ENCODE results near the gene CMIP. TPM values are rescaled to one million over a fixed set of nuclear protein-coding genes. Genes with fewer than 3 reads are reported as not detected.
"Not testable (repeated sequence)": the region's sequence is repeated elsewhere in the genome, so short reads cannot be mapped to it uniquely, and the experiment has no call there.

Gene CMIP
- total RNA-seq, 1 donor from 2014 or later, result 72.7 TPM

DNA sequence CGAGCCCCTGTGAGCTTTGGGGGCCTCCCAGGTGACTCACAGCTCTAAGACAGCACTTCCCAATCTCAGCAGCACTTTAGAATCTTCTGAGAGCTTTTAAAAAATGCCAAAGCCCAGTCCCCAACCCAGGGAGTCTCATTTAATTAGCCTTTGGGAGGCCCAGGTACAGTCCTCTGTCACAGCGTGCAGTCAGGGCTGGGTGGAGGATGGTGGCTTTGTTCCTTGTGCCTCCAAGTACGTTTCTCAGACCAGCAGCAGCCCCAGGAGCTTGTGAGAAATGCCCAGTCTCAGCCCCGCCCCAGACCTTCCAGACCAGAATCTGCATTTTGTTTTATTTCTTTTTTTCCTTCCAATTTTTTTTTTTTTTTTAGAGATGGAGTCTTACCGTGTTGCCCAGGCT is 27.4 kb upstream of the CMIP start:
- no peak for ATAC-seq
- no peak for DNase-seq (ENCODE audit: low spot score)
- intact Hi-C loops (cut with DNase I), result no loop called here

DNA sequence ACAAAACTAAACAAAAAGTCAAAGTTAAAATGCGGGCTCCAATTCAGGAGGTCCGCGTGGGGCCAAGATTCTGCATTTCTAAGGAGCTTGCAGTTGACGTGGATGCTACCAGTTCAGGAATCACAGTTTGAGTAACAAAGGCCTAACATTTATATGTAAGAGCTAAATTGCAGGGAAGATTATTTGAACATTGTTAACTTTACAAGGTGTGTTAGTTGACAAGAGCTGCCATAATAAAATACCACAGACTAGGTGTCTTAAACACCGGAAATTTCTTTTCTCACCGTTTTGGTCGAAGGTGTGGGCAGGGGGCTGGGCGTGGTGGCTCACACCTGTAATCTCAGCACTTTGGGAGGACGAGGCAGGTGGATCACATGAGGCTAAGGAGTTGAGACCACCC is 24.8 kb upstream of the CMIP start:
- intact Hi-C loops (cut with DNase I), result no loop called here

DNA sequence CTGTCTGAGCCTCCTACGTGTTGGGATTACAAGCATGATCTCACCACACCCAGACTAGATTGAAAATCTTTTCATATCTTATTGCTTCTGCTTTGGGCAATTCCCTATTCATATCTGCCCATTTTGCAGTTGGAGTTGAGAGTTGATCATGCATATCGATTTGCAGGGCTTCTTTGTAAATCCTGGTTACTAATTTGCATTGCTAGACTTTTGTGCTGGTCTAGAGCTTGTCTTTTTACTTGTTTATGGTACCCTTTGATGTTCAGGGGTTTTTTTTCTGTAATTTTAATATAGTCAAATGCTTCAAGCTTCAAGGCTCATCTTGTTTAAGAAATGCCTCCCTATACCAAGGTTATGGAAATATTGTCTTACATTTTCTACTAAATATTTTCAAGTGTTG is 23.5 kb upstream of the CMIP start:
- intact Hi-C loops (cut with DNase I), result no loop called here
- ATAC-seq, result no peak
- DNase-seq (ENCODE audit: low spot score), result no peak

More for the DNA sequence above, 24.8 kb upstream of the CMIP start:
- no peak for DNase-seq (ENCODE audit: low spot score)
- ATAC-seq, result no peak

DNA sequence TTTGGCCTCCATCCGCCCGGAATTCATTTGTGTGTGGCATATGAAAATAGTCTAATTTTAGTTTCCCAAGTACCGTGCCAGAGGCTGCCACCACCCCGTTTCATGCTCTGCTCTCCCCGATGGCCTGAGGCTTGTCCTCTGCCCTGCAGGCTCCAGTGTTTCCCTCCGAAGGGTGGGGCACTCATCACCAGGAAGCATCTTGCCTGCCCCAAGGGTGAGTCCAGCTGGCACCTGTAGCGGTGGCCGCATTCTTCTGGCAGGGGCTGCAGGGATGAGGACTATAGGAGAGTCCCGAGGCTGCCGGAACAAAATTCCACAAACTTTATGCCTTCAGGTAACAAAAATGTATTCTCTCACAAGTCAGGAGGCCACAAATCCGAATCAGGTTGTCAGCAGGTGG is 23.1 kb upstream of the CMIP start:
- intact Hi-C loops (cut with DNase I), result no loop called here
- ATAC-seq (no peak), DNase-seq (ENCODE audit: low spot score) (no peak)

DNA sequence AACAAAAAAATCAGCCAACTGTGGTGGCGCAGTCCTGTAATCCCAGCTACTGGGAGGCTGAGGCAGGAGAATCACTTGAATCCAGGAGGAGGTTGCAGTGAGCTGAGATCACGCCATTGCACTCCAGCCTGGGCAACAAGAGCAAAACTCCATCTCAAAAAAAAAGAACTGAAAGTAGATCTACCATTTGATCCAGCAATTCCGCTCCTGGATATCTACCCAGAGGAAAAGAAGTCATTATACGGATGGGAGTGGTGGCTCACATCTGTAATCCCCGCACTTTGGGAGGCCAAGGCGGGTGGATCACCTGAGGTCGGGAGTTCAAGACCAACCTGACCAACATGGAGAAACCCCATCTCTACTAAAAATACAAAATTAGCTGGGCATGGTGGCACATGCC is 22.5 kb upstream of the CMIP start:
- DNase-seq (ENCODE audit: low spot score); ATAC-seq; intact Hi-C loops (cut with DNase I): not testable (repeated sequence)

DNA sequence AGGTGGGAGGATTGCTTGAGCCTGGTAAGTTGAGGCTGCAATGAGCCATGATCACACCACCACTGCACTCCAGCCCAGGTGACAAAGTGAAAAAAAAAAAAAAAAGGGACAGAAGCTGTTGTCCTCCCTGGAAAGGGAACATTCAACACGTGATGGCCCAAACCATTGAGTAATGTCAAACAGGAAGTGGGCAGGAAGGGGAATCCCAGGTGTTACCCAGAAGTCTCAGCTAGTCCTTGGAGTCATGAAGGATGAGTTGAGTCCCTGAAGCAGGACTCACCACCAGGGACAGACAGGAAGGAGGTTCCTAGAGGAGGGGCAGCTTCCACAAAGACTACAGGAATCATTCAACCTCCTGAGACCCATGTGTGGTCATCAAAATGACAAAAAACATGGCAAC is 19.8 kb upstream of the CMIP start:
- intact Hi-C loops (cut with DNase I), result no loop called here
- DNase-seq (ENCODE audit: low spot score) (no peak), ATAC-seq (no peak)

DNA sequence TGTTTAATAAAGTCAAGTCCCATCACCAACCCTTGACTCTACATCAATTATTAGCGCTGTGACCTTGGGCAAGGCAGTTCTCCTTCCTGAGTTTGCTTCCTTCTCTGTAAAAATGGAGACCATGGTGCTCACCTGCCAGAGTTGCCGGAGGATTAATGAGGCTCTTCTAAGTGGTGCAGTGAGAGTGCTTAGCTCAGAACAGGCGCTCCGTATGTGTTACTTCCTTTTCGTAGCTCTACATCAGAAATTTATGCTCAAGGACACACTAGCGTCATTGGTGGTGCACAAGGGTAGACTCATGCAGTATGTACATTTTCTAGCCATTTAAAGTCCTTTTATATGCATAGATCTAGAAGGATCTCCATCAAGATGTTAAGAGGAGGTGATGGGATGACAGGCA is 17.4 kb upstream of the CMIP start:
- ATAC-seq (no peak), DNase-seq (ENCODE audit: low spot score) (no peak)
- intact Hi-C loops (cut with DNase I), result no loop called here

DNA sequence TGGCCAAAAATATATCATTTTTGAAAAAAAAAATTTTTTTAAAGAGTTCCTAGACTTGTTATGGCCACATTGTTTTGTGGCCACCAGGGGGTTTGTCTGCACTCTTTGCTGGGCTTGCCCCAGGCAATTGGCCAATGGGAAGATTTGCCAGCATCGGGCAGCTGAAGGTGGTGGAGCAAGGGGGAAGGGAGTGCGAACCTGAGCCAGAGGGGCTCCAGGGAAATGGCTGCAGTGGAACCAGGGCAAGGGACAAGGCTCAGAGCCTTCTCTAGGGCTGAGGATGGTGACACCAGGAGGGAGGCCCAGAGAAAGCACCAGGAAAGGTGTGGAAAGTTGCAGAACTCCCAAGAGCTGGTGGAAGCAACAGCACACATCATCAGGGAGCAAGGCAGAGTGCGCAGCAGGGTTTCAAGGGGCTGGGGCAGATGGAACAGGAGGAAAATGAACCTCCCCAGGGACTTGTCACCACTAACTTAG is 15.5 kb upstream of the CMIP start:
- DNase-seq (ENCODE audit: low spot score) (no peak), ATAC-seq (peak; percentile 20)
- intact Hi-C loops (cut with DNase I), result no loop called here

DNA sequence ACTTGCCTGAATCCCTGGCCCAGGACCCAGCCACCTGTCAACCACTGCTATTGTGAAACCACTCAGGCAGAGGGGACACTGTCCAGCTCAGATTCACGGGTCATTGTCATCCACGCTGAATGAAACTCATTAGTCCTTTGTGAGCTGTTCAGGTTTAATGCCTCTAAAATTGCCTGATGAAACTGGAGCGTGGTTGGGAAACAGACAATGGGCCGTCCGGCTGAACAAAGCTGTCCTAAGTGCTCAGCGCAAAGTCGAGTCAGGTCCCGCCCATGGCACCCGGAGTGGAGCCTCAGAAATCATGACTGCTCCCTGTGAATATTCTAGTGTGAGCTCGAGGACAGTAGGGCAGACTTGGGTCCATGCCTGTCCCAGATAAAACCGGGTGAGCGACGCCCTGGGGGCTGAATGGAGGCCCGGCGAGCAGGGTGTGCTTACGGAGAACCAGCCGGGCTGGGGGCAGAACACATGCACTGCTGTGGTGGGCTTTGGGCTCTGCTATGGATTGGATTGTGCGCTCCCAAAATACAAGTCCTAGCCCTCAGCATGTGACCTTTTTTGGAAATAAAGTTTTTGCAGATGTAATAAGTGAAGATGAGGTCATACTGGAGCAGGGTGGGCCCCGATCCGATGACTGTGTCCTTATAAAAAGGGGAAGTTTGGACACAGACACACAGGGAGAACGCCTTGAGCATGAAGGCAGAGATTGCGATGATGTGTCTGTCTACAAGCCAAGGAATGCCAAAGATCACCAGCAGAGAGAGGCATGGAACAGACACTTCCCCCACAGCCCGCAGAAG is 12.9 kb upstream of the CMIP start:
- DNase-seq (ENCODE audit: low spot score) (no peak), ATAC-seq (peak; percentile 80)
- intact Hi-C loops (cut with DNase I), result no loop called here

DNA sequence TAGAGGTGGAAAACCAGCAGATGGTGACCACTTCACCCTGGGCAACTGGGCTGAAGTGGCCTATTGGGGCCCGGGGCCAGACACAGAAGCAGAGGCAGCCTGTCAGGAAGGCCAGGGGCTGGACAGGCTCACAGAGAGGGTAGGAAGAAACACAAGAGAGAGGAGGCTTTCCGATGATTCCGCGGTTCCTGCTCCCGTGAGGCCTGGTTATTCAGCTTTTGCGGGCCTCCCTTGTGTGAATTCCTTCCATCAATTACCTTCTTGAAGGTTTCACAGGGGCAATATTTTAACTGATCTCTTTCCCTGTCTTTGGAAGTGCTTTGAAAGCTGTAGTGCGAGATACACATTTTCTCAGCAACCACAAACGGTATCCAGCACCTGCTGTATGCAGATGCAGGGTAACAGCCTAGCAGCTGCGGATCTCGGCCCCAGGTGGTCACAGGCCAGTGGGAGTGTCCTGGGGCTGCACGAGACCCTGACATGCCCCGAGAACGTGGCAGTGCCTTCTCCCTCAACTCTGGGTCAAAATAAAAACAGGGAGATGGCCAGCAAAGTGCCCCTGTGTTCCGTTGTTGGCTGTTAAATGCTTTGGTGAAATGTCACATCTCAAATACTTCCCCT is 11.6 kb upstream of the CMIP start:
- intact Hi-C loops (cut with DNase I), result no loop called here
- DNase-seq (ENCODE audit: low spot score) (no peak), ATAC-seq (no peak)

DNA sequence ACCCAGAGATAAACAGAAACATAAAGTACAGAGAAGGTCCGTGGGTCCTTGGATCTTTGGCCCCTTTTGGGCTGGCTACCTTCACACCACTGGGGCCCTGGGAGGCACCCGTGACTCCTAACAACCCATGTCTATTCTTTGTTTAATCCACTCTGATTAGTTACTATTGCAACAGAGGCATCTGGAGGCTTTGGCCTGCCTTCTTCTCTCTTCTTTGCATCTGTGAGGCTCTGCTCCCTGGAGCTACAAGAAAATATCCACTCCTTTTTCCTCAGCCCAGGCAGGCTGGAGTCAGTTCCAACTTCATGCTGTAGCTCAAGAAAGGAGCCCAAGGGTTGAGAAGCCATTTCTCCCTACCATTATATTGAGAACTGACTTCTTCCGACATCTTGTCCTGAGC is 9.5 kb upstream of the CMIP start:
- intact Hi-C loops (cut with DNase I), result no loop called here
- ATAC-seq, result no peak

DNA sequence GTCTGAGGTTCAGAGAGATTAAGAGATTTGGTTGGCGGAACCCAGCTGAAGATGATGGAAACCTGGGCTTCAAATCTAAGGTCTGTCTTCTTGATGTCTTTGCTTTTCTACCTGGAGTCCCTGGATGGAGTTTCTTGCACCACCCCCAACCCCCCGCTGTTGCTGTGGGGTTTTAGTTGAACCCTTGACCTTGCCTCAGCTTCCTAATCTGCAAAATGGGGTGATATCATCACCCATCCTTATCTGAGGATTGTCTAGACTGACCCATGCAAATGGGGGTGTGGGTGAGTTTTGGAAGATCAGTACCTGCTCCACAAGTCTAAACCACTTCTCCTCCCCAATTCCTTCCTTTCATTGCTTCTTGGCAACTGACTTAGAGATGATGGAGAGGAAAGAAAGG is 9.0 kb upstream of the CMIP start:
- intact Hi-C loops (cut with DNase I), result no loop called here
- DNase-seq (ENCODE audit: low spot score) (no peak), ATAC-seq (no peak)

More for the DNA sequence above, 9.5 kb upstream of the CMIP start:
- DNase-seq (ENCODE audit: low spot score), result no peak

DNA sequence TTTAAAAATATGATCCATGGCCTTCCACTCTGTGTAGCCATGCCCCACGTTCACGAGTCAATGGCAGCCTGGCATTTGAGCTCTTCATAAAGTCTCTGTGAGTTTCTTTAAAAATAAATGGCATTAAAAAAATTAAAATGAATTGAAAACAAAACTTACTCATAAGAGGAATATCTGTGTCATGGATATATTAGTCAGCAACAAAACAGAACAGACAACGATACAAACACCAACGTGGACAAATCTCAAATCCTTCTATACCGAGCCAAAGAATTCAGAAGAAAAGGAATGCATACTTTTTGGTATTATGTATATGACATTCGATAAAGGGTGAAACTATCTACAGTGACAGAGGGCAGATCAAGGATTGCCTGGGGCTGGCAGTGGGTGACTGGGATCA is 8.2 kb upstream of the CMIP start:
- DNase-seq (ENCODE audit: low spot score), result no peak
- intact Hi-C loops (cut with DNase I), result no loop called here
- no peak for ATAC-seq

DNA sequence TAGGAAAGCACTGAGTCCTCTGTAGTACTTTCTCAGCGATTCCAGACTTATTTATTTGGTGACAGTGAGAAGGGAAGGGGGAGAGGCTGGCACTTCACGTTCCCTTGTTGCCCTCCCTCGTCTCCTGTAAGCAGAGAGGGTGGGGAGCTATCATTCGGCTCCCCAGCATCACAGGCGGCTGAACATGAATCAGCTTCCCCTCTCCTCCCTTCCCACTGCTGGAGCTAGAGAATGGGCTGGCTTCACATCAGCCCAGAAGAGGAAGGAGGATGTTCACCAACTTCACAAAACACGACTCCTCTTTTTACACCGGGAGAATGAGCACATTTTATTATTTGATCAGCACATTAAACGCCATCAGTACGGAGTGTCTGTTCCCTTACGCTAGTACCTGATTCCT is 6.7 kb upstream of the CMIP start:
- no peak for ATAC-seq
- DNase-seq (ENCODE audit: low spot score), result no peak
- intact Hi-C loops (cut with DNase I), result no loop called here

DNA sequence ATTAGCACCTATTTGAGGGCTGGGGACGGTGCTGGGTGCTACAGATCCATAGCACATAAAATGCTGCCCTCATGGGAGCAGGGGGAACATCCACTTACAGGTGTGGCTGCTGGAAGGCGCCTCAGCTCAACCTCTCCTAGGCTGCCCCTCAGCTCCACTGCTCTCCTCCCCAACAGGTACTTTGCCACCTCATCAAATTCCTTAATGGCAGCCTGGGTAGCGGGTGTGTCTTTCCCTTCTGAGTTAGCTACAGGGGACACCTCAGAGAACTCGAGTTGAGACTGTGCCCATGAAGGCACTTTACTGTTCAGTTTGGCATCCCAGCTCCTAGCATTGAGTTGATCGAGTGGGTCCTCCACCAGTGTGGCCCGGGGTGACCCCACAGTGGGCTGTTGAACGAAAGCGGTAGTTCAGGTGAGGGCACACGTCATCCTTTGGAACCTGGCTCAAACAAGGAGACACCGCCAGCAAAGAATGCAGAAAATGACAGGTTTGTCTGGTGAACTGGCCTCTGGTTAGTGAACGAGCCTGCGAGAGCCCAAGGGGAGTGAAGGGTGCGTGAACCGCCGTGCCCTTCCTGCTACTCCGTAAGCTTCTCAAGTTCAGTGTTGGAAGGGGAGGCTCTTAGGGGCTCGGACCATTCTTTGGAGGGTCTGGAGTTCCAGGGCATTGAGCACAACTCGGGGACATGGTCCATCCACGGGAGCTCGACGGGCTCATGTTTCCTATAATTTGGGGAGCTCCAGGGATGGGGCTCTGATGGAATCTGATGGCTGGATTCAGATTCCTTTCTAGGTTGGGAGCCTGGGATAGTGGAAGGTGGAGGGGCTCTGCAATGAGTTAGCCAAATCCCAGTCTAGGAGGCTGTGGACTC is 3.5 kb upstream of the CMIP start:
- ATAC-seq, result no peak
- DNase-seq (ENCODE audit: low spot score), result no peak
- intact Hi-C loops (cut with DNase I), result no loop called here

DNA sequence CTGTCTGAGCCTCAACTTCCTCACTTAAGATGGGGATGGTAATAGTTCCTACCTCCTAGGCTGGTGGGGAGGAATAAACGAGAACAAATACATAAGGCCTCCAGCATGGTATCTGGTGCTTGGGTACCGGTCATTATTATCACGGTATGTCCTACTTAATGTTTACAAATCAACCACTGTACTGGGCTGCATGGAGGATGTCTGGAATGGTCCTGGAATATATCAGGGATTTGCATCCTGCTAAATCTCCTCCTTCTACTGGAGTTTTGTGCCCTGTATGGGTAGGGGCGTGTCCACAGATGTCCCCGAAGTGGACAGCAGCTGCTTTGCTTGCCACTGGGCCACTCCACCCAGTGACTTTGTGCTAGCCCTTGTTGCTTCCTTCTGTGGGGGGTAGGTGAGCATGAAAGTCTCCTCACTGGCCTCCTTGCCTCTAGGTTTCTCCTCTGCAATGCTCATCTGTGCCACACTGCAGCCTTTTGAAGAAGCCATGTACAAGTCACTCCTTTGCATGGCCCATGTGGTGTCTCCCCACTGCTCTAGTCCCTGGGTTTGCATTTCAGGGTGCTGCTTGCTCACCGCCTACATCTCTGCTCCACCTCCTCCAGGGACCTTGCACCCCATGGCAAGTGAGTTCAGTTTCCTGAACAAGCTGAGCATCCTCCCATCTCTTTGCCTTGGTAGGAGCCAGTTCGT is 2.2 kb upstream of the CMIP start:
- intact Hi-C loops (cut with DNase I), result no loop called here
- no peak for ATAC-seq
- DNase-seq (ENCODE audit: low spot score), result no peak

DNA sequence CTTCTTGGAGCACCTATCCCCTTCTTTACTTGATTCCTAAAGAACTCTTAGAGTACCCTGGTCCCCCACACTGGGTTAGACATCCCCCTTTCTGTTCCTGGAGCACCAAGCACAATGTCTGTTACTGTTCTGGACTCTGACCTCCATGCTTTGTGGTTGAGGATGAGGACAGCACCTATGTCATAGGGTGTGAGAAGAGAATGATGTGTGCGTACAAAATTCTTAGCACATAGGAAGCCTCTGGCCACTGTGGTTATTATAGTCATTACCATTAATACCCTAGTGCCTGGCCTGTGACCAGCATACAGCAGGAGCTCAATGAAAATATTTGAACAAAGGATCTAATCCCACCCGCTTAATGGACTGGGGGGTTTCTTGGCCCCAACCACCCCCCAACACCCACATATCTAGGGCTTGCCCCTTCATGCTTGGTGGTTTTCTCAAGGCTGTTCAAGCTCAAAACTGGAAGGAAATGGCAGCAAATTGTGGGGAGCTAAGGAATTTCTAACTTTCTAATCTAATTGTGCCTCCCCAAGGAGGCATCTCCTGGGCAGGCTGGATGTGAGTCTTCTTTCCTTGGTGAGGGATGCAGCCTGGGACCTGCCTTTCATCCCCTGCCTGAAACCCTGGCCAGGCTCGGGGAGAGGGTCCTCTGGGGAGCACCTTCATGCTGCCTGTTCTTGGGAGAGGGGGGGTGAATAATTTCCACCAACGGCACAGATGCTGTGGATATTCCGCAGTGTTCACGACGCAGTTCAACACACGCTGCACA is 1.5 kb upstream of the CMIP start:
- ATAC-seq, result no peak
- intact Hi-C loops (cut with DNase I), result no loop called here
- DNase-seq (ENCODE audit: low spot score), result no peak

DNA sequence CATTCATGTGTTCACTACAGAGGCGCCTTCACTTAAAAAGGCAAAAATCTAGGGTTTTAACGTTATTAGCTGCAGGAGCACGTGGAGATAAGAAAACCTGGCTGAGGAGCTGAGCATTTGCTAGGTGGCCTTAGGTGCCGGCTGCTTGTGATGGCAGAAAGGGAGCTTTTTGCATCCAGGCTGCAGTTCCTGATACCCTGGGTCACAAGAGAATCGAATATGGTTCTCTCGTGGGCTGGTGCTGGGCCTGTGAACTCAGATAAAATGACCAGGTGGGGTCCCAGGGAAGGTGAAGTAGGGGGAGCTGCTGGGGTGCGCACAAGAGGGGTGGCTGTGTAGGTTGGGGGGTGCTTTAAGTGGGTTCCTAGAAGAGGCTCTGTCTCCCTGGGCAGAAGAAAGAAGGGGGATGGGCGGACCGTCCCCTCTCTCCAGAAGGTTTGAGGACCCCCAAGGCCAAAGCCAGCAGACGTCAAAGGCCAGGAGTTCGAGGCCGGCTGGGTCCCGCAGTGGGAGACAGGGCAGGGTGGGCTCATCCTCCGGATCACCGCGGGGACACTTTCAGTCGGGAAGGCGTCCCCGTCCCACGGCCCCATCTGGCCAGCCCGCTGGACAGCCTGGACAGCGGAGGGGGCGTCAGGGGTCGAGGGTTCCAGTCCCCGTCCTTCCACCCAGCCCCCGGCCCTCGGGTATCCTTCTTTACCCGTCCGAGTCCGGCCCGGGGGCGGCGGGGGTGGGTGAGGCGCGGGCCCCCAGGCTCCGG is 740 bp upstream of the CMIP start:
- ATAC-seq (peak; percentile 23), DNase-seq (ENCODE audit: low spot score) (peak; percentile 79)
- intact Hi-C loops (cut with DNase I), result no loop called here
